Activated CD4-positive, CD25-positive, alpha-beta regulatory T cell treated with anti-CD3 and anti-CD28 coated beads, Interleukin-2, amount 50 U/mL, for 24 hours (primary cell): ENCODE data around the gene MICAL3.
A peak's percentile ranks its signal among the peaks of the same experiment; 100 is the strongest.

Experiments used
- ATAC-seq, 2 donors: fragments of 150-1000 bp; cut with Tn5 transposase; one replicate each; pipeline ENCODE4 v1.10.0; 2021; ENCODE audit warnings: mild to moderate bottlenecking in 1 of 2, moderate library complexity in 1 of 2

MICAL3 gene

DNA sequence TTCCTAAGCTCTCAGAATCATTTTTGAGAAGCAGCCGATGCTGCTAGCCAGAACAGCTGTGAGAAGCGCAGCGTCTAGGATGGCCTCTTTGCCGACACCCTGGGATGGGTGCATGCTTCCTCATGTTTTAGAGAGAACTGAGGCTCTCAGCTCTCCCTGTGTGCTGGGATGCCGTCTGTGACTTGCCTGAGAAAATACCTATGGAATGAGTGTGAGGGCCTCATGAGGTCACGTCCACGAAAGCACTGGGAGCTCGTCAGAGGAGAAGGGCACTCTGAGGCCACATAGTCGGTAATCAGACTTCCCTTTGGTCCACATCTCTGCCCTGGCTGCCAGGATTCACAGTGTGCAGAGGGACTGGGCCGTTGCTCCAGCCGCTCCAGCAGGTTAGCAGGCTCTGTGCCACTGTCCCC is 54.7 kb downstream of the MICAL3 start:
- no peak for ATAC-seq

- ATAC-seq, result no peak
These were observed 56.2 kb downstream of the MICAL3 start for GRCh38 chr22:17968126-17968525.

GRCh38 chr22:17966403-17966717 is 58.0 kb downstream of the MICAL3 start:
- ATAC-seq, result no peak

- no peak for ATAC-seq
These were observed 58.6 kb downstream of the MICAL3 start for GRCh38 chr22:17965538-17966402.

- peak in 1 of 2 donors; percentile 30 for ATAC-seq
These were observed 59.7 kb downstream of the MICAL3 start for GRCh38 chr22:17964643-17965042.

GRCh38 chr22:17964156-17964555 is 60.2 kb downstream of the MICAL3 start:
- no peak for ATAC-seq

DNA sequence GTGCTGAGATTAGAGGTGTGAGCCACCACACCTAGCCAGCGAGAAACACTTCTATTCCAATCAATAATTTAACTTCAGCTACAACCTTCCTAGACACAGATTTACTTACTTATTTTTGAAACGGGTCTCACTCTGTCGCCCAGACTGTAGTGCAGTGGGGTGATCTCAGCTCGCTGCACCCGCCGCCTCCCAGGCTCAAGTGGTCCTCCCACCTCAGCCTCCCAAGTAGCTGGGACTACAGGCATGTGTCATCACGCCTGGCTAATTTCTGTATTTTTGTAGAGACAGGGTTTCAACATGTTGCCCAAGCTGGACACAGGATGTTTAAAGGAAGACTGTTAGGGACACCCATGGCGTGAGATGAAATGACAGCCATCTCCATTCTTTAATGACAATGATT is 61.3 kb downstream of the MICAL3 start:
- ATAC-seq, result no peak

DNA sequence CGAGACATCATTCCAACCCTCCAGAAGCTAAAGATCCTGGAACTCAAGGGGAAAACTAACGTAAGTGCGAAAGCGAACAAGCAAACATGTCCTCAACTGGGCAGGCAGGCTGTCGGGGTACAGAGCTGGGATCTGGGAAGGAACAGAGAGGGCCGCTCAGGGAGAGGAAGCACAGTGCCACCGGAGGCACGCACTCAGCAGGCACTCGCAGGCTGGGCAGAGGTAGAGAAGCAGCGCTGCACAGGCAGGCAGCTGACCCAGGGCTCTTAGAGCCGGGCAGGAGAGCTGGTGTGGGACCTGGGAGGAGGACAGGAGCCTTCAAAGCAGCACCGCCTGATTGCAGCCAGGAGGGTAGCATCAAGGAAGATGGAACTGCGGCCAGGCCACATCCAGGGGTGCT is 62.2 kb downstream of the MICAL3 start:
- ATAC-seq, result no peak

DNA sequence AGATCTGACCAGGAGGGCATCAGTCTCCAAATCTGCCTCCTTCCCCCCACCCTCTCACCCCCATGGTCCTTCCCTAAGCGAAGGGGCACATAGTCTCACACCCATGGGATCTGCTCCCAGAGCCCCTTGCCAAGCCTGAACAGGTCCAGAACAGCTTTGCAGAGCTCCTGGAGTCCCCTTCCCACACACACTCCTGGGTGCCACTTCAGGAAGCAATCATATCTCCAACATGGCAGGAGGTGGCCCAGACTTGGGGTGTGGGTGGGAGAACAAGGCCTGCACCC is 63.0 kb downstream of the MICAL3 start:
- ATAC-seq, result no peak

- ATAC-seq, result no peak
These were observed 63.5 kb downstream of the MICAL3 start for GRCh38 chr22:17960695-17961445.

GRCh38 chr22:17960011-17960410 is 64.3 kb downstream of the MICAL3 start:
- ATAC-seq, result no peak

- ATAC-seq, result no peak
These were observed 66.2 kb downstream of the MICAL3 start for GRCh38 chr22:17958166-17958565.

DNA sequence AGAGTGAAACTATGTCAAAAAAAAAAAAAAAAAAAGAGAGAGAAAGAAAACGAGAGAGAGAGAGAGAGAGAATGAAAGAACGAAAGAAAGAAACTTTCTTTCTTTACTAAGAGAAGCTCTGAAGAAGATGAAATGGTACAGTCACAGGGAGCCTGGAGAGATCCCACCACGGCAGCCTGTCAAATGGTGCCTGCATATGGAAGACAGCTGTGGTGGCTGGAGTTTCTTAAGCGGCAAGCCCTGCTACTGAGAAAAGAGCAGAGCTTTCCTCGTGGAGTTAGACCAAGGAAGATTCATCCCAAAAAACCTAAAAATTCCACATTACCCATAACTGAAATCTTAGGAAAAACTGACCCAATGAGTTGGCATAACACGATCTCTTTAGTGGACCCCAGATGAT is 66.7 kb downstream of the MICAL3 start:
- ATAC-seq, result no peak

- no peak for ATAC-seq
These were observed 67.2 kb downstream of the MICAL3 start for GRCh38 chr22:17957204-17957603.

GRCh38 chr22:17956630-17957029 is 67.7 kb downstream of the MICAL3 start:
- ATAC-seq, result no peak

- no peak for ATAC-seq
These were observed 68.6 kb downstream of the MICAL3 start for GRCh38 chr22:17955590-17956379.

GRCh38 chr22:17954860-17955587 is 69.3 kb downstream of the MICAL3 start:
- ATAC-seq, result no peak

DNA sequence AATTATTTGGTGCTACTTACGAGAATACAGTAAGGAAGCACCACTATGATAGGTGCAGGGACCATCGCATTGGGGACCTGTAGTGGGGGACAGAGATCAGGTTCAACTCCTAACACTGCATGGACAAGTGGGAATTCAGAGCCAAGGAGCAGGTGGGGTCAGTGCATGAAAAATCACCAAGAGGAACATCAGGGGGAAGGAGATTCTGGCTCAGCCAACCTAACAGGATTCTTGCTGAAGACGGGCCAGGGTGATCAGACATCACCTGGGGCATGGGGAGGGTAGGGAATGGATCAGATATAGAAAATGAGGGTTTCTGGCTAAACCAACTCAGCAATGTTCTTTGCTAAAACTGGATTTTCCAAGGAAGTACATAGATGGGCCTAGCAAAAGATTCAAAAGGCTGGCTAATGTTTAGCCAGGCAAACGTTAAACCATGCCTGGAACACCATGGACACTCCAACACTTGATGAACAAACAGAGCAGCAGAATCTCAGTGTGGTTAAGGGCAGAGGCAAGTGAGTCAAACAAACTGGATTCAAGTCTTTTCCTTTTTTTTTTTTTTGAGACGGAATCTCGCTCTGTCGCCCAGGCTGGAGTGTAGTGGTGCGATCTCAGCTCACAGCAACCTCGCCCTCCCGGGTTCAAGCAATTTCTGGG is 70.0 kb downstream of the MICAL3 start:
- ATAC-seq, result no peak

- ATAC-seq, result no peak
These were observed 71.2 kb downstream of the MICAL3 start for GRCh38 chr22:17953147-17953546.

GRCh38 chr22:17952273-17952801 is 72.0 kb downstream of the MICAL3 start:
- no peak for ATAC-seq

DNA sequence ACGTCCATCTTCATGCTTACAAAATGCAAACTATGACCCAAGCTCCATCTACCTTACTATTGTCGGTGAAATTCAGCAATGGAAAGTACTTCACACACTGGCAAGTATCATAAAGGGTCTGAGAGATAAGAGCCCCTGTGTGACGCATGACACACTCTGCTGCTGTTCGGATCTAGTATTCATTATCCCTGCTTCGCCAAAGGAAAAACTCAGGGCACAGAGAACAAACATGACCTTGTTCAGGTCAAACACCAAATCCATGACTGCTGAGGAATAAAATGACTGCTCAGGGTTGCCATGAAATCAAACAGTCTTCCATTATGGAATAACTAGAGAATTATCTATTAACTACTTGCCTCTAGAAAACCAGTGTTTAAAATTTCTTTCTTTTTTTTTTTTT is 73.0 kb downstream of the MICAL3 start:
- ATAC-seq, result no peak

DNA sequence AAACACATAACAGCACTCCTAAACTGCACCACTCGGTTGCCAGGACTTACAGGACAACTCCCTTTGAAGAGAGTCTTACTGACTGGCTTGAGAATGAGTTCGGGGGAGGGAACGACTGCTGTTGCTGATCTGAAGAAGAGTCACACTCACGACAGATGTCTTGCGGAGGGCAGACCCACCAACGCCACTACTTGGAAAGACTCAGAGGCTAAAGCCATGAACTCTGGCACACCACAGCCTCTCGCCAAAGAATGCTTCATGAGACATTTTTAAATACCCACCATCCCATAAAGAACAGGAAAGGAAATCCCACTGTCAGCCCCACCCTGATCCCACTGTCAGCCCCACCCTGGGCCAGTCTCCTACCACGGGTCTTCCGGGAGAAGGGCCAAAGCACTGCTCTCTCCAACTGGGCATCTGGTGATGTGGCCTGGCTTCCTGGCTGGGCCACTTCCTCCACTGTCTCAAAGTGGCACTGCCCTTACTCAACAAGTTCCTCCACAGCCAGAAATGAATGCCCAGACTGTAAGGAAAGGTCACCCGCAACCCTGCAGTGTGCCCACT is 73.6 kb downstream of the MICAL3 start:
- ATAC-seq, result no peak
